Activated CD8-positive, alpha-beta memory T cell treated with anti-CD3 and anti-CD28 coated beads, Interleukin-2, amount 50 U/mL, for 4 hours (primary cell): ENCODE results near the gene TMEM119.
"Not testable (repeated sequence)": the region's sequence is repeated elsewhere in the genome, so short reads cannot be mapped to it uniquely, and the experiment has no call there.

Source experiments
- DNase-seq: peaks from one replicate; pipeline ENCODE4 v3.0.0-alpha.2; 2020

TMEM119 gene

GRCh38 chr12:108633534-108634248, 35.8 kb upstream of the TMEM119 start, which contains the start of gene SELPLG:
SELPLG (minus strand) TSS chr12:108633894; CDS start chr12:108624307, 9,587 bp downstream.
- DNase-seq: peak; percentile 84

GRCh38 chr12:108633081-108633533, 35.2 kb upstream of the TMEM119 start:
- DNase-seq: no peak

DNA sequence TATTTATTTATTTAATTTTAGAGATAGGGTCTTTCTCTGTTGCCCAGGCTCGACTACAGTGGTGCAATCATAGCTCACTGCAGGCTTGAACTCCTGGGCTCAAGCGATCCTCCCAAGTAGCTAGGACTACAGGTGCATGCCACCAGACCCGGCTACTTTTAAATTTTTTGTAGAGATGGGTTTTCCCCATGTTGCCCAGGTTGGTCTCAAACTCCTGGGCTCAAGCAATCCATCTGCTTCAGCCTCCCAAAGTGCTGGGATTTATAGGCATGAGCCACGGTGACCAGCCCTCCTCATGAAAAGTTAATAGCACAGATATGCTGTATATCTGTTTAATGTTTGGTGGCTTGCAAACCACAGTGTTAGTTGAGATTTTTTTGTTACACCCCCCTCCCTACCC, 33.4 kb upstream of the TMEM119 start:
- DNase-seq: not testable (repeated sequence)

GRCh38 chr12:108630481-108631207, 32.8 kb upstream of the TMEM119 start:
- DNase-seq: no peak

- peak; percentile 60 for DNase-seq
Measured at GRCh38 chr12:108629824-108630476, 32.1 kb upstream of the TMEM119 start.

- DNase-seq: no peak
Measured at GRCh38 chr12:108629151-108629550, 31.3 kb upstream of the TMEM119 start.

DNA sequence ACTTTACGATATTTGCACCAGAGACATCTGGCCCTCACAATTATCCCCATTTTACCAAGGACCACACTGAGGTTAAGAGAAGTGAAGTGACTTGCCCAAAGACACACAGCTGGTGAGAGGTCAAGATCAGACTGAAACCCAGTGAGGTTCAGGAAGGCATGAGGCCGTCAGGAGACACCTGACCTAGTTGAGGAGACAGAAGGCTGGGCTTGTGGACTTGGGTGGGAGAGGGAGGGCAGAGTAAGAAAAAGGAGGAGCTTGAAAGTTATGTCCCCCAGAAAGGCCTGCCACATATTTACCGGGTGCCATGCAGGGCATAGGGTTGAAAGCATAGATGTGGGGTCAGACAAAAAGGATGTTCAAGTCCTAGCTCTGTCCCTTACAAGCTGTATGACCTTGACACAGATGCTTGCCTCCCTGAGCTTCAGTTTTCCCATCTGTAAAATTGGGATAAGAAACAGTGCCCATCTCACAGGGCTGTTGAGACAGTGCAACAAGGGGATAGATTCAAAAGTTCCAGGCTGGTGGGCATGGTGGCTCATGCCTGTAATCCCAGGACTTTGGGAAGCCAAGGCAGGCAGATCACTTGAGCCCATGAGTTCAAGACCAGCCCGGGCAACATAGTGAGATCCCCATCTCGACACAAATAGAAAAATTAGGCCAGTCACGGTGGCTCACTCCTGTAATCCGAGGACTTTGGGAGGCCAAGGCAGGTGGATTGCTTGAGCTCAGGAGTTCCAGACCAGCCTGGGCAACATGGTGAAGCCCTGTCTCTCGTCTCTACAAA, 29.4 kb upstream of the TMEM119 start:
- no peak for DNase-seq

DNA sequence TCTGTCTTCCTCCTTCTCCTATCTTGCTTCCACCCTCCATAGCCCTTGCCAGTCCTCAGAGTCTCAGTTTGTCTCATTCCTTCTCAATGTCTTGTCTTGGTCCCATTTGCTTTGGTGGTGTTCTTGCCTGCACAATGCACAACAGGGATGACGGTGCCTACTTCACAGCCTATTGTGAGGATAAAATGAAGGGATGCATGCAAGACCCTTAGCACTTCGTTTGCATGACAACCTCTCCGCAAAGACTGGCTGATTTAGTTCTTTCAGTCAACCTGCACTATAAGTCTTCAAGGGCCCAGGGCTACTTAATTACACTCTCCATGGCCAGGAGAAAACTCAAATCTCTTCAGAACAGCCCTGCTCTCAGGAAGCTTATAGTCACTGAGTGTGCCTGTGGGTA, 27.3 kb upstream of the TMEM119 start:
- no peak for DNase-seq

DNA sequence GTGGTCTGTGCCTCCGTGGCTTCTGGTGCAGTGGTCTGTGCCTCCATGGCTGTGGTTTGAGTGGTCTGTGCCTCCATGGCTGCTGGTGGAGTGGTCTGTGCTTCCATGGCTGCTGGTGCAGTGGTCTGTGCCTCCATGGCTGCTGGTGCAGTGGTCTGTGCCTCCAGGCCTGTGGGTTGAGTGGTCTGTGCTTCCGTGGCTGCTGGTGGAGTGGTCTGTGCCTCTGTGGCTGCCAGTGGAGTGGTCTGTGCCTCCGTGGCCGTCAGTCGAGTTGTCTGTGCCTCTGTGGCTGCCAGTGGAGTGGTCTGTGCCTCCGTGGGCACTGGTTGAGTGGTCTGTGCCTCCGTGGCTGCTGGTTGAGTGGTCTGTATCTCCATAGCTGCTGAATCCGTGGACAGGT, 25.7 kb upstream of the TMEM119 start:
- no peak for DNase-seq

DNA sequence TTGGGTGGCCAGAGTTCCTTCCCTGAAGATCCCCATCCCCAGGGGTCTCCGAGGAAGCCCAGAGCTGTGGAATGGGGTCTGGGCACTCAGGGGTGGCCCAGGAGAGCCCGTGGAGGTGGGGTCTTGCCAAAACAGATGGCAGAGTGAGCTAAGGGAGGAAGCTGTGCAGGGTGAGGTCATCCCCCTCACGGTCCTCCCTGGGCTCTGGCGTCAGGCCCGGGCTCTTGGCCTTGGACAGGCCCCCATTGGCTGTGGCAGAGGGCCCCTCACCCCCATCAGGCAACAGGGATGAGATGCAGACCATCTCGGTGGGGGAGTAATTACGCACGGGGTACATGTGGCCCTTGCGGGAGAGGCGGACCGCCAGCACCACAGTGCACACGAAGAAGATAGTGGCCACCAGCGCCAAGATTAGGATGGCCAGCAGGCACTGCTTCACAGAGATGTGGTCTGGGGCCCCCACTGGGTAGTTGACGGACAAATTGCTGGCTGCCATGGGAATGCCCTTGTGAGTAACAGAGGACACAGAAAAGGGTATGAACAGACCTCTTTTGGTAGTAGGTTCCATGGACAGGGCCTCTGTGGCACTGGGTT, 25.1 kb upstream of the TMEM119 start:
- no peak for DNase-seq

DNA sequence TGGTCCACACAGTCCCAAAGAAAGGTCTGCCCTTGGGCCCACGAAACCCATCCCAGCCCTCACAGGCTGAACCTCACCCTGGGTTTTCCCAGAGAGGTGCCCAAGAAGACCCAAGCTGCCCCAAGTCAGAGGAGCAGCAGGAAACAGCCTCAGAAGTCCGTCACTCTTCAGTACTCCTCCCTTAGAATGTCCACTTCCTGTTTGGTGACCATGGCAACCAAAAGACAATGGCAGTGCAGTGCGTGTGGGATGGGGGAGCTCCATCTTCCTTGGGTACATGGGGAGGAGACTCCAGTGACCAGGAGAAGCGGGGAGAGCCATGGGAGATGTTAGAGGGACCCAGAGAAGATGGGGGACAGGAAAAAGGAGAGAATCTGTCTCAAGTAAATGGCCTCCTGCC, 24.5 kb upstream of the TMEM119 start:
- no peak for DNase-seq

GRCh38 chr12:108621161-108621560, 23.3 kb upstream of the TMEM119 start:
- no peak for DNase-seq

GRCh38 chr12:108620236-108620879, 22.5 kb upstream of the TMEM119 start:
- DNase-seq: no peak

DNA sequence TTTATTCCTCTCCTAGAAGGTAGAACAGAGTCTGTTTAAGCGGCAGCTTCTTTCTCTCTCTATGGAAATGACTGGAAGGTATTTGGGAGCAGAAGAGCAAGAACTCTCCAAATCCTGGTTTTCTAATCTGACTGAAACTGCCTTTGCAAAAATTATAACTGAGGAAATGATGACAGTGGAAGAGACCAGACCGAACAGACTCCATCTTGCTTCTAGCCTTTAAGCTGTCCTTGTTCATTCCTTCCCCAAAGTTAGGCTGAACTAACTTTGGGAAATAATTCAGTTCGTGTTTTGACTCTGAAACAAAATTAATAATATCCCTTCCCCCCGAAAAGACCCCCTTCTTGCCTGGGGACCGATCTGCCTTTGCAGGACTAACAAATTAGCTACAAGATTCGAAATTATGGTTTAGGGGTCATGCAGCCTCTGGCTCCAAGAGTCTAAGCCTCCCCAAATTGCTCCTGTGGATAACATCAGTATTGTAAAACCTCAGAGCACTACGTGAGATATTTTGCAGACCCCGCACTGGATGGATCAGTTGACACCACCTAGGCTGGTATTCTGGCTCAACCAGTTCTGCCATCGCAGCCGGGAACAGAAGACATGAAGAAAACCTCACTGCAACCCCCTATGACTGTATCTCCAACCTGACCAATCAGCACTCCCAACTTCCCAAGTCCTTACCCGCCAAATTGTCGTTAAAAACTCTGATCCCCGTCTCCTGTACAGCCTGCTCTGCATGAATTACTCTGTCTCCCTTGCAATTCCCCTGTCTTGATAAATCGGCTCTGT, 21.7 kb upstream of the TMEM119 start:
- DNase-seq: no peak

- not testable (repeated sequence) for DNase-seq
Measured at GRCh38 chr12:108618953-108619274, 21.0 kb upstream of the TMEM119 start.

GRCh38 chr12:108618079-108618952, 20.4 kb upstream of the TMEM119 start:
- peak; percentile 79 for DNase-seq

DNA sequence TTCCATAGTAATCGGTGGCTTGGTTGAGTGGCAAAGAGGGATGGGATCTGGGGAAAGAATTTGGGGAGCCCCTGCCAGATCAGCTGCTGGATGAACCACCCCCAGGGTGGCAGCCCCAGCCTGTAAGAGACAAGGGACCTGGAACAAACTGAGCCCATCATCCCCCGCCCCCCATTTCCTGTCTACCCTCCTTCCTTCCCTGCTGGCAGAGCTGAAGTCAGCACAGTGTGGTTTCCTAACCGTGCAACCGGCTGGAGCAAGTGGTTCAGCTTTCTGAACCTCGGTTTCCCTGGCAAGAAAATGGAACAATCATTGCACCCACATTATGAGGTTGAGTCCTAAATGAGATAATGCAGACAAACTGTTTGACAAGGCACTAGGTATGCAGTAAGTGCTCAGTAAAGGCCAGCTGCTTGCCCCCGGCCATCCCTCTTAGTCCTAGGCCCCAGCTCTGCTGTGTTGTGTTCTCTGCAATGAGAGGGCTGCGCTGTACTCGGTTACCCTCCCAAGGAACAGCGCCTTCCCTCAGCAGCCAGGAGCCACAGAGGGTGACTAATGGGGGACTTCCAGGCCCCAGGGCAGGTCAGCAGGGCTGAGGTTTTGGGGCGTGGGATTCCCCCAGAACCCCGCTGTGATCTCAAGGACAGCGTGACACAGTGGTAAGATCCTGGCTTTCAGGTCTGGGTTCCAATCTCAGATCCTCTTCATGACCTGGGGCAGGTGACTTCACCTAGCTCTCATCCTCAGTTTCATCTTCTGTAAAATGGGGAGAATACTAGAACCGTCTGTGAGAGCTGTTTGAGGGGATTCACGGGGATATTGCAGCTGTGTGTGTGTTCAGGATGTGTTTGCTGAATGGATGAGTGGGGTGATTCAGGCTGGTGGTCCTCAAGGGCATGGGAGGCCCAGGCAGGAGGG, 19.3 kb upstream of the TMEM119 start:
- peak; percentile 83 for DNase-seq

DNA sequence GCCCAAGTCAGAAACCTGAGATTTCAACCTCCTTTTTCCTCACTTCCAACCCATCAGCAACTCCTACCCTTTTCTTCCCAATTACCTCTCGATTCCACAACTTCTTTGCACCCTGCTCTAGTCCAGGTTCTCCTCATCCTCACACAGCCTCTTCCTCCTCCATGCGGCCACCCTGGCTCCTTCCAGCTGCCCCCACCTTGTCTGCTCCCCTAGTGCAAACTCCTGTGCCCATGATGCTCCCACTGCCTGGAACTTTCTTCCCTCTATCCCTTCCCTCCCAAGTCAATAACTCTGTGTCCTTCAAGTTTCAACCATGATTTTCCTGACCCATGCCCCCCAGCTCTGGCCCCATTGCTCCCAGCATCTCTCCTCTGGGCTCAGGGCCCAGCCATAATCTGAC, 18.5 kb upstream of the TMEM119 start:
- DNase-seq: no peak

DNA sequence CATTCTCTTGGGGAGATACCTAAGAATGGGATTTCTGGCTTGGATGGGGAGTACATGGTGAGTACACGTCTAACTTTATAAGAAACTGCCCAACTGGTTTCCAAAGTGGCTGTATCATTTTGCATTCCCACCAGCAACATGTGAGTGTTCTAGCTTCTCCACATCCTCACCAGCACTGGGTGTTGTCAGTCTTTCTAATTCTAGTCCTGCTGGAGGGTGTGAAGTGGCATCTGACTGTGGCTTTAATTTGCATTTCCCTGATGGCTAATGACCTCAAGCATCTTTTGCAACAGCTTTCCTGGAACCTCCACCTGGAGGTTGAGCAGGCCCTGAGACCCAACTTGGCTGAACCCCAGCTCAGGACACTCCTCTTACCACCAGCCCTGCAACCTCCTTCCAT, 18.0 kb upstream of the TMEM119 start:
- no peak for DNase-seq
